Mesenchymal stem cell (in vitro differentiated cells and primary cell): ENCODE results near the gene ARHGAP6.

Source experiments
- DNase-seq: peaks from one replicate; pipeline ENCODE4 v3.0.0-alpha.2; 2013
- H2AFZ ChIP-seq: one replicate; pipeline ENCODE4 v1.6.1; 2013; ENCODE audit warnings: low read depth, mild to moderate bottlenecking, control low read depth, inconsistent platforms, low read length, moderate library complexity
- H2AK5ac ChIP-seq: 2 replicates; pipeline ENCODE4 v1.6.1; 2013; ENCODE audit warnings: low read length, moderate library complexity, mild to moderate bottlenecking, inconsistent platforms; ENCODE audit not compliant: severe bottlenecking
- H2BK120ac ChIP-seq: one replicate; pipeline ENCODE4 v1.6.1; 2013; ENCODE audit warnings: low read depth, mild to moderate bottlenecking, inconsistent platforms, low read length, moderate library complexity
- H2BK12ac ChIP-seq, 2 experiments: one replicate each; pipeline ENCODE4 v1.6.1; 2013; ENCODE audit warnings: inconsistent platforms in 2 of 2, low read length in 2 of 2, mild to moderate bottlenecking in 2 of 2, moderate library complexity in 2 of 2, control low read depth in 1 of 2
- H2BK15ac ChIP-seq: one replicate; pipeline ENCODE4 v1.6.1; 2013; ENCODE audit warnings: mild to moderate bottlenecking, low read depth, inconsistent platforms; ENCODE audit not compliant: poor library complexity, severe bottlenecking
- H2BK5ac ChIP-seq: 2 replicates; pipeline ENCODE4 v1.6.1; 2013; ENCODE audit warnings: low read depth, mild to moderate bottlenecking, low read length, control low read depth, inconsistent platforms; ENCODE audit not compliant: poor library complexity, severe bottlenecking
- H3K14ac ChIP-seq, 2 experiments: one replicate each; pipeline ENCODE4 v1.6.1; 2013; ENCODE audit warnings: inconsistent platforms in 2 of 2, low read length in 2 of 2, control low read depth in 1 of 2, mild to moderate bottlenecking in 1 of 2, moderate library complexity in 1 of 2
- H3K18ac ChIP-seq, 2 experiments: one replicate each; pipeline ENCODE4 v1.6.1; 2013; ENCODE audit warnings: inconsistent platforms in 2 of 2, low read length in 2 of 2, control low read depth in 1 of 2, low read depth in 1 of 2, mild to moderate bottlenecking in 1 of 2
- H3K23ac ChIP-seq, 2 experiments: one replicate each; pipeline ENCODE4 v1.6.1; 2013; ENCODE audit warnings: inconsistent platforms in 2 of 2, low read length in 2 of 2, mild to moderate bottlenecking in 2 of 2, moderate library complexity in 2 of 2, control low read depth in 1 of 2
- H3K27ac ChIP-seq: 2 replicates; pipeline ENCODE4 v1.5.1; 2013; ENCODE audit warnings: mild to moderate bottlenecking, moderate library complexity, low read length, control low read depth, inconsistent platforms; ENCODE audit not compliant: poor library complexity, severe bottlenecking
- H3K27me3 ChIP-seq, 2 experiments: 2 replicates each; pipeline versions ENCODE4 v1.6.1 to v1.7.0; 2013; ENCODE audit warnings: low read length in 2 of 2, mild to moderate bottlenecking in 2 of 2, moderate library complexity in 2 of 2, control low read depth in 1 of 2, inconsistent platforms in 1 of 2; ENCODE audit not compliant: control insufficient read depth in 1 of 2, insufficient read depth in 1 of 2
- H3K36me3 ChIP-seq, 2 experiments: 2 replicates each; pipeline versions ENCODE4 v1.6.1 to v1.7.0; 2013; ENCODE audit warnings: low read length in 2 of 2, control low read depth in 1 of 2, inconsistent platforms in 1 of 2, low read depth in 1 of 2, mild to moderate bottlenecking in 1 of 2; ENCODE audit not compliant: insufficient read depth in 2 of 2, control insufficient read depth in 1 of 2
- H3K4ac ChIP-seq, 2 experiments: one replicate each; pipeline ENCODE4 v1.6.1; 2013; ENCODE audit warnings: inconsistent platforms in 2 of 2, low read length in 2 of 2, mild to moderate bottlenecking in 2 of 2, moderate library complexity in 2 of 2, control low read depth in 1 of 2, low read depth in 1 of 2
- H3K4me1 ChIP-seq: 2 replicates; pipeline ENCODE4 v1.6.1; 2013; ENCODE audit warnings: low read depth, low read length, control low read depth; ENCODE audit not compliant: control insufficient read depth, insufficient read depth
- H3K4me2 ChIP-seq: 2 replicates; pipeline ENCODE4 v1.6.1; 2013; ENCODE audit warnings: low read length, mild to moderate bottlenecking, inconsistent platforms; ENCODE audit not compliant: poor library complexity, severe bottlenecking
- H3K4me3 ChIP-seq, 2 experiments: 2 replicates each; pipeline versions ENCODE4 v1.5.1 to v1.7.0; 2013; ENCODE audit warnings: low read length in 2 of 2, mild to moderate bottlenecking in 2 of 2, control low read depth in 1 of 2, low read depth in 1 of 2; ENCODE audit not compliant: insufficient read depth in 1 of 2
- H3K79me1 ChIP-seq: replicated peaks from 2 replicates; pipeline ENCODE4 v1.6.1; 2013; ENCODE audit warnings: mild to moderate bottlenecking, control low read depth, low read length, inconsistent platforms; ENCODE audit not compliant: poor library complexity, severe bottlenecking
- H3K9ac ChIP-seq: 2 replicates; pipeline ENCODE4 v1.7.0; 2013; ENCODE audit warnings: mild to moderate bottlenecking, low read length, moderate library complexity
- H3K9me3 ChIP-seq: 2 replicates; pipeline ENCODE4 v1.7.0; 2013; ENCODE audit warnings: mild to moderate bottlenecking, low read length; ENCODE audit not compliant: control insufficient read depth
- H4K8ac ChIP-seq: one replicate; pipeline ENCODE4 v1.6.1; 2013; ENCODE audit warnings: inconsistent platforms, mild to moderate bottlenecking, low read length, moderate library complexity
- H4K91ac ChIP-seq: one replicate; pipeline ENCODE4 v1.6.1; 2013; ENCODE audit warnings: mild to moderate bottlenecking, low read length, inconsistent platforms
- WGBS: methylation state at CpG from one replicate; pipeline ENCODE4 v1.1.7; 2013; ENCODE audit warnings: mixed read lengths; 5-methylcytosine and 5-hydroxymethylcytosine counted together

The ARHGAP6 gene

DNA sequence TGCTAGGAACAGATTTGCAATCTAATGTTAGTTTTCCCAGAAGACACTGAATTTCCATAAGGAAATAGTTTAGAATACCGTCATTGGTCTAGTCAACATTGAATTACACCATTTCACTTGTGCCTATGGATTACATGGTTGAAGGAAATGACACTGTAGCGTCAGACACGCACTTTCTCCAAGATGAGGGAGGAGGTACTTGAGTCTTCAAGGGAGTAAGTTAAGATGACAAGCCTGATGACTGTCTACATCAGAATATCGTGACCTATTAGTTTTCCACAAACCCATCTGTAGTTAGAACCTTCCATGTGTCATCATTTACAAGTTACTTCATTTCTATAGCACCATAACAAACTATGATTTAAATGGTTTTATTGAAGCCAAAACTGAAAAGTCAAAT, 218.8 kb downstream of the ARHGAP6 start:
- Histone ChIP-seq H2BK5ac (no peak overlapping the region), H3K9ac (peak overlapping the region; percentile 61), H3K23ac (no peak overlapping the region), H4K8ac (no peak overlapping the region), H3K36me3 (no peaks in the 10 kb centered on the region), H2AK5ac (no peak overlapping the region), H3K4me1 (no peaks in the 10 kb centered on the region), H3K4me3 (no peak overlapping the region), H3K4ac (no peak overlapping the region), H3K79me1 (no peaks in the 10 kb centered on the region), H3K27me3 (no peaks in the 10 kb centered on the region), H3K27ac (no peak overlapping the region), H2BK120ac (no peak overlapping the region), H4K91ac (no peak overlapping the region), H3K9me3 (no peaks in the 10 kb centered on the region), H2BK15ac (no peak overlapping the region), H2BK12ac (no peak overlapping the region), H3K18ac (no peak overlapping the region), H2AFZ (no peak overlapping the region), H3K14ac (no peak overlapping the region), H3K4me2 (no peak overlapping the region)
- no peak for DNase-seq
- WGBS: no CpG with 5 or more reads among the region's 4 CpGs

DNA sequence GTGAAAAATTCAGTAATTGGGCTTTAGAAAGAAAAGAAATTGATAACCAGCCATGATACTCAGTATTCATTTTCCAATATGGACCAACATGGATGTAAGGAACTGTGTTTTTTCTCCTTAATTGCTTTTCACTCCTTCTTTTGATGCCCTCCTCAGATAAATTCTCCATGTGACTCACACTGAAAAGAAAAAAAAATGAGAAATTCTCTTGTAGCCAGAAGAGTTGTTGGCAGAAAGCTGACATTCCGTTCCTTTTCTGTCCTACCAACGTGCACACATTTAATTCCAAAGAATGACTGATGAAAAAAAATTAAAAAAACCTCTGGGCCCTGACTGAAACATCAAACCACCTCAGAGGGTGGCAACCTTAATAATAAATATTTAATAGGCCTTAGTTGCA, 219.4 kb downstream of the ARHGAP6 start:
- no peak overlapping the region for H3K4me2 ChIP-seq
- H2BK120ac ChIP-seq: no peak overlapping the region
- no peak overlapping the region for H2BK15ac ChIP-seq
- H3K9ac ChIP-seq: peak overlapping the region; percentile 61
- H3K4me1 ChIP-seq: no peaks in the 10 kb centered on the region
- H3K27ac ChIP-seq: no peak overlapping the region
- H3K4ac ChIP-seq: no peak overlapping the region
- H3K4me3 ChIP-seq: no peak overlapping the region
- no peak overlapping the region for H2BK12ac ChIP-seq
- no peaks in the 10 kb centered on the region for H3K79me1 ChIP-seq
- no peaks in the 10 kb centered on the region for H3K36me3 ChIP-seq
- H3K9me3 ChIP-seq: no peaks in the 10 kb centered on the region
- H2AK5ac ChIP-seq: no peak overlapping the region
- H2BK5ac ChIP-seq: no peak overlapping the region
- no peaks in the 10 kb centered on the region for H3K27me3 ChIP-seq
- DNase-seq: no peak
- H2AFZ ChIP-seq: no peak overlapping the region
- no peak overlapping the region for H3K14ac ChIP-seq
- no peak overlapping the region for H4K91ac ChIP-seq
- H4K8ac ChIP-seq: no peak overlapping the region
- WGBS: 90% methylated on average over 2 of the region's 2 CpGs
- no peak overlapping the region for H3K18ac ChIP-seq
- H3K23ac ChIP-seq: no peak overlapping the region

DNA sequence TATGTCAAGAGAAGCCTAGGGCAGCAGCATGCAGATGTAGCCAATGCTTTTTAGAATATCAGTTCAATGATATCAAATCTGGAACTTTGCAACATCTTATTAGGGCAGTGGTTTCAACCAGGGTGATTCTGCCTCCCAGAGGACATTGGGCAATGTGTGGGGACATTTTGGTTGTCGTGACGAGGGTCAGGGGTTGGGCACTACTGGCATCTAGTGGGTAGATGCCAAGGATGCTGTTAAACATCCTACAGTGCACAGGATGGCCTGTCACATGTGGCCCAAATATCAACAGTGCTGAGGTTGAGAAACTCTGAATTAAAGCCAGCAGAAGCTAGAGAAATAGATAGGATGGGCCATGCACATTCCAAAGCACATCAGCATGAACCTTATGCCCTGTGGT, 220.2 kb downstream of the ARHGAP6 start:
- Histone ChIP-seq H2AK5ac (no peak overlapping the region), H4K8ac (no peak overlapping the region), H3K23ac (no peak overlapping the region), H2BK12ac (peak overlapping the region in 1 of 2 experiments; percentile 11), H3K9me3 (no peaks in the 10 kb centered on the region), H3K4ac (no peak overlapping the region), H4K91ac (no peak overlapping the region), H2BK5ac (no peak overlapping the region), H3K79me1 (no peaks in the 10 kb centered on the region), H2BK15ac (no peak overlapping the region), H3K14ac (no peak overlapping the region), H3K4me2 (no peak overlapping the region), H2AFZ (no peak overlapping the region), H3K18ac (no peak overlapping the region), H3K4me1 (no peaks in the 10 kb centered on the region), H3K4me3 (no peak overlapping the region), H2BK120ac (no peak overlapping the region), H3K27ac (no peak overlapping the region), H3K9ac (no peak overlapping the region), H3K36me3 (no peaks in the 10 kb centered on the region), H3K27me3 (no peaks in the 10 kb centered on the region)
- DNase-seq: no peak
- 97% methylated on average over 2 of the region's 2 CpGs for WGBS

DNA sequence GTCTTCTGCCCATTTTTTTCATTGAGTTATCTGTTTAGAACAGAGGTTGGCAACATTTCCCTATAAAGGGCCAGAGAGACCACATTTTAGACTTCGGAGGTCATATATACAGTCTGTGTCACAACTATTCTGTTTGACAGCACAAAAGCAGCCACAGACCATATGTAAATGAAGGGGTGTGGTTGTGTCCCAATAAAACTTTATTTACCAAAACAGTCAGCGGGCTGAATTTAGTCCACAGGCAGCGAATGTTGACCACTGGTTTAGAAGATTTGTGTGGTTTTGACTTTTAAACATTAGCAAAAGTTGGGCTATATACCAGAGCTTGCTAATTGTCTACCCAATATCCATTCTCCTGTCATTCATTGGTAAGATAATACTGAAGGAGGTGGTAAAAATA, 221.7 kb downstream of the ARHGAP6 start:
- Histone ChIP-seq H3K23ac (no peak overlapping the region), H3K79me1 (no peaks in the 10 kb centered on the region), H2BK5ac (no peak overlapping the region), H3K27me3 (no peaks in the 10 kb centered on the region), H3K4ac (no peak overlapping the region), H4K8ac (no peak overlapping the region), H3K4me2 (no peak overlapping the region), H4K91ac (no peak overlapping the region), H3K9ac (no peak overlapping the region), H2AK5ac (no peak overlapping the region), H3K14ac (no peak overlapping the region), H2BK15ac (no peak overlapping the region), H3K9me3 (no peaks in the 10 kb centered on the region), H2BK120ac (no peak overlapping the region), H3K27ac (no peak overlapping the region), H3K4me1 (no peaks in the 10 kb centered on the region), H3K4me3 (no peak overlapping the region), H3K36me3 (no peaks in the 10 kb centered on the region), H2AFZ (no peak overlapping the region), H2BK12ac (no peak overlapping the region), H3K18ac (no peak overlapping the region)
- WGBS: no CpG with 5 or more reads among the region's 3 CpGs
- DNase-seq: no peak
